Spinal cord (tissue), 10 donors: Measurements from ENCODE around the gene KLHDC10. TPM values are rescaled to one million over a fixed set of nuclear protein-coding genes. Genes with fewer than 3 reads are reported as not detected.
A peak's percentile ranks its signal among the peaks of the same experiment; 100 is the strongest.

Source experiments
- DNase-seq, 6 donors: peaks; one replicate each; pipeline versions ENCODE4 v3.0.0 to v3.0.0-alpha.2; 2013 to 2015; ENCODE audit warnings: low spot score in 6 of 6, low read depth in 4 of 6
- H3K27ac ChIP-seq: one replicate; pipeline ENCODE4 v1.5.1; 2013; ENCODE audit warnings: low read depth, low read length, control low read depth
- H3K27me3 ChIP-seq: one replicate; pipeline ENCODE4 v1.6.1; 2013; ENCODE audit warnings: low read length; ENCODE audit not compliant: control insufficient read depth, insufficient read depth
- H3K36me3 ChIP-seq: one replicate; pipeline ENCODE4 v1.6.1; 2013; ENCODE audit warnings: low read length; ENCODE audit not compliant: control insufficient read depth, insufficient read depth
- H3K4me1 ChIP-seq: one replicate; pipeline ENCODE4 v1.6.1; 2013; ENCODE audit warnings: low read length; ENCODE audit not compliant: control insufficient read depth, insufficient read depth
- H3K4me3 ChIP-seq: one replicate; pipeline ENCODE4 v1.5.1; 2013; ENCODE audit warnings: low read depth, low read length, control low read depth
- H3K9me3 ChIP-seq: one replicate; pipeline ENCODE4 v1.6.1; 2013; ENCODE audit warnings: low read length; ENCODE audit not compliant: control insufficient read depth, insufficient read depth
- WGBS: methylation state at CpG from one replicate; pipeline ENCODE4 v1.1.5; 2013; ENCODE audit warnings: missing lambda C conversion rate; ENCODE audit not compliant: insufficient coverage; 5-methylcytosine and 5-hydroxymethylcytosine counted together
- polyA plus RNA-seq, 2 donors: library from polyadenylated mRNA; unstranded; fragments of 120-200 nt; gene quantifications; one replicate each; pipeline ENCODE4 v1.2.1, GENCODE V29; 2013; ENCODE audit not compliant: insufficient read length in 2 of 2
- total RNA-seq, 2 donors: library from RNA; depleted of rRNA in 1 of 2; stranded (reverse); fragments of 120-200 nt in 1 of 2; fragments of >200 nt in 1 of 2; gene quantifications; one replicate each; pipeline versions ENCODE4 v1.2.3 to v1.2.4, GENCODE V29; 2013 to 2014
- donor health status: healthy.

The KLHDC10 gene
- total and polyA plus RNA-seq, 4 donors: 40.8 to 77.3 (median 45.0) TPM

DNA sequence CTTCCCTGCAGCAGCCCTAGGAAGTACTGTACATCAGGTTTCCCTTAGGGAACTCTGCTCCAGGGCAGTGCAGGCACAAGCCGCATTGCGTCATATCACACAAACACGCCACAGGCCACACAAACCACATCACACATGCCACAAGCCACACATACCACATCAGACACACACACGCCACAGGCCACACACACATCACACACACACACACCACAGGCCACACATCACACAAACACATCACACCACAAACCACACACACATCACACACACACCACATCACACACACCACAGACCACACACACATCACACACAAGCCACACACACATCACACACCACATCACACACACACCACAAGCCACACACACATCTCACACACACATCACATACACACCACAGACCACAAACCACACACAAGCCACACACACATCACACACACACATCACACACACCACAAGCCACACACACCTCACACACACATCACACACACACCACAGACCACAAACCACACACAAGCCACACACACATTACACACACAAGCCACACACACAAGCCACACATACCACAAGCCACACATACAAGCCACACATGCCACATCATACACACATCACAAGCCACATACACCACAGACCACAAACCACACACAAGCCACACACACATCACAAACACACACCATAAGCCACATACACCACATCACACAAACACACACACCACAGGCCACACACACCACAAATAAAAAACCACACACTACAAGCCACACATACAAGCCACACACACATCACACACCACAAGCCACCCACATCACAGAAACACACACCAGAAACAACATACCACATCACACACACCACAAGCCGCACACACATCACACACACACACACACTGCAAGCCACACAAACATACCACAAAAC lies 81.5 kb downstream of the KLHDC10 start:
- Histone ChIP-seq H3K4me3 (no peak overlapping the region), H3K27ac (no peak overlapping the region), H3K27me3 (no peaks in the 10 kb centered on the region), H3K36me3 (peaks cover 4% of the 10 kb centered on the region), H3K9me3 (peaks cover 3% of the 10 kb centered on the region), H3K4me1 (peaks cover 34% of the 10 kb centered on the region)
- WGBS: 95% methylated on average over 5 of the region's 5 CpGs
- DNase-seq: no peak

- no peaks in the 10 kb centered on the region for H3K27me3 ChIP-seq
Observed at GRCh38 chr7:130152493-130153210, 82.3 kb downstream of the KLHDC10 start.

GRCh38 chr7:130153211-130153908 lies 83.0 kb downstream of the KLHDC10 start:
- H3K9me3 ChIP-seq: peaks cover 3% of the 10 kb centered on the region
- H3K27ac ChIP-seq: peak overlapping the region; percentile 25
- no peak overlapping the region for H3K4me3 ChIP-seq
- peaks cover 4% of the 10 kb centered on the region for H3K36me3 ChIP-seq
- no peak for DNase-seq
- WGBS: 61% methylated on average over 17 of the region's 29 CpGs
- no peaks in the 10 kb centered on the region for H3K27me3 ChIP-seq
- H3K4me1 ChIP-seq: peaks cover 33% of the 10 kb centered on the region

More at GRCh38 chr7:130152493-130153210, 82.3 kb downstream of the KLHDC10 start:
- Histone ChIP-seq H3K36me3 (peaks cover 4% of the 10 kb centered on the region), H3K4me3 (no peak overlapping the region), H3K27ac (peak overlapping the region; percentile 25), H3K4me1 (peaks cover 34% of the 10 kb centered on the region), H3K9me3 (peaks cover 3% of the 10 kb centered on the region)
- DNase-seq: no peak
- WGBS: 69% methylated on average over 17 of the region's 17 CpGs

DNA sequence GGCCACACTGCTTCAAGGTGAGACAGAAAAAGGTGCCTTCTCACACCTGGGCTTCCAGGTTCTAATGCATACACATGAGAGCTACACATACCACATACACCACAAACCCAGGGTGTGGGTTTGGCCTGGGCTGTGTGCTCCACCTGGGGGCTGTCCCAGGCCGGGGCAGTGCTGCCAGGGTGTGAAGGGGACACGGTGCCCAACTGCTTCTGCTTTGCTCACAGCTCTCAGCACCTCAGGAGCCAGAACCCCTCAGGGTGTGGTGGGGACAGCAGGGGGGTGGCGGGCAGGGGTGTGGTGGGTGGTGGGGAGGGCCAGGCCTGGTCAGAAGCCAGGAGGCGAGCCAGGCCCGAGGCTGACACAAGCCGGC lies 83.8 kb downstream of the KLHDC10 start:
- H3K4me3 ChIP-seq: no peak overlapping the region
- H3K9me3 ChIP-seq: peaks cover 3% of the 10 kb centered on the region
- peaks cover 4% of the 10 kb centered on the region for H3K36me3 ChIP-seq
- WGBS: 23% methylated on average over 4 of the region's 6 CpGs
- peaks cover 32% of the 10 kb centered on the region for H3K4me1 ChIP-seq
- no peak for DNase-seq
- no peak overlapping the region for H3K27ac ChIP-seq
- H3K27me3 ChIP-seq: no peaks in the 10 kb centered on the region

- Histone ChIP-seq H3K27ac (peak overlapping the region; percentile 10), H3K27me3 (no peaks in the 10 kb centered on the region), H3K4me3 (no peak overlapping the region), H3K4me1 (peaks cover 27% of the 10 kb centered on the region), H3K36me3 (peaks cover under 1% of the 10 kb centered on the region), H3K9me3 (peaks cover 3% of the 10 kb centered on the region)
- peak in 2 of 6 donors; percentile 72 to 79 for DNase-seq
- 48% methylated on average over 31 of the region's 31 CpGs for WGBS
Observed at GRCh38 chr7:130154501-130155317, 84.4 kb downstream of the KLHDC10 start.

- WGBS: 96% methylated on average over 5 of the region's 7 CpGs
- no peak for DNase-seq
- Histone ChIP-seq H3K27ac (no peak overlapping the region), H3K4me3 (no peak overlapping the region), H3K9me3 (peaks cover 3% of the 10 kb centered on the region), H3K4me1 (peaks cover 26% of the 10 kb centered on the region), H3K27me3 (no peaks in the 10 kb centered on the region), H3K36me3 (no peaks in the 10 kb centered on the region)
Observed at GRCh38 chr7:130156140-130156539, 85.8 kb downstream of the KLHDC10 start.

DNA sequence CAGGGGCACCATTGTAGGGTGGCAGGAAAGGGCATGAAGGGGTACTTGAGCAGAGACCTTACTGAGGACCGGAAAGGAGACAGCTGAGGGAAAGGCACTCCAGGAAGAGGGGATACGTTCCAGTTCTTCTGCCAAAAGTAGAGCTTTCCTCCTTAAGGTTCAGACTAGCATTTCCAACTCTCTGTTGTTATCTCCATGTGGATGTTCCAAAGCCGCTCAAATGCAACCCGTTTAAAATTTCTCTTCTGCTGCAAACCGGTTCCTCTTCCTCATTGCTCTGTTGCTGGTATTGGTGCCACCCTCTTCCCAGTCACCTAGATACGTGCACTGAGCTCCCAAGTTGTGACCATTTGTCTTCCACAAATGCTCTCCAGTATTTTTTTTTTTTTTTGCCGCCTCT lies 87.4 kb downstream of the KLHDC10 start:
- Histone ChIP-seq H3K36me3 (peaks cover 4% of the 10 kb centered on the region), H3K27me3 (no peaks in the 10 kb centered on the region), H3K4me1 (peaks cover 25% of the 10 kb centered on the region), H3K9me3 (peaks cover 3% of the 10 kb centered on the region), H3K27ac (no peak overlapping the region), H3K4me3 (no peak overlapping the region)
- DNase-seq: no peak
- WGBS: 94% methylated on average over 5 of the region's 7 CpGs

DNA sequence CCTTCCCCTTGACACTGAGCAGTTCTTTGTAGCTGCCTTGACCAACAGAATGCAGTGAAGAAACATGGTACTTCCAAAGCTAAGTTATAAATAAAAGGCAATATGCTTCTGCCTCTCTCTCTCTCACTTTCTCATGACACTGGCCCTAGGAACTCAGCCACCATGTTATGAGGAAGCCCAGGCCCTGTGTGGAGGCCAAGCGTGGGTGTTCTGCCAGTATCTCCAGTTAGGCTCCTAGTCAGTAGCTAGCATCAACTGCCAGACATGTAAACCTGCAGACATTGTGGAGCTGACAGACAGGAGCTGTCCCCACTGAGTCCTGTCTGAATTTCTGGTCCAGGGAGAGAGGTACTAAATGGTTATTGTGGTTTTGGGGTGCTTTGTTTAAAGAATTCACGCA lies 89.7 kb downstream of the KLHDC10 start:
- H3K36me3 ChIP-seq: peaks cover 4% of the 10 kb centered on the region
- DNase-seq: no peak
- H3K27me3 ChIP-seq: no peaks in the 10 kb centered on the region
- H3K4me3 ChIP-seq: no peak overlapping the region
- H3K4me1 ChIP-seq: peaks cover 2% of the 10 kb centered on the region
- WGBS: 94% methylated on average over 2 of the region's 2 CpGs
- peak overlapping the region; percentile 15 for H3K27ac ChIP-seq
- H3K9me3 ChIP-seq: peaks cover 3% of the 10 kb centered on the region

DNA sequence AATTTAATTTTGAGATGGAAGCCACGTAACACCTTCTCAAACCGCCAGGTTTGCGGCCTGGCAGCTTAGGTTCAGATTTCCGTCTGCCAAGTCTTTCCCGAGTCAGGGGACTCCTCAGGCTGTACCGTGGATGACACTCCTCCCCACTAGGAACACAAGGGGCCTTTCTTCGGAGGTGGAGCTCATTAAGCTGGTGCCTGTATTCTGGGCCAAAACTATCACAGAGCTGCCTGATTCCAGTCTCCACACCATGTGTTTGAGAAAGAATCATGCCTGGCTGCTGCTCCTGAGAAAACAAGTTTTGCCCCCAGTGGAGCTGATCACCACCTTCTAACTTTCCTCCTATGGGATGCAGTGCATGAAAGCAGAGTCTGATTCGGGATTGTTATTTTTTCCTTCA lies 90.1 kb downstream of the KLHDC10 start:
- H3K27ac ChIP-seq: peak overlapping the region; percentile 15
- no peak overlapping the region for H3K4me3 ChIP-seq
- no peaks in the 10 kb centered on the region for H3K4me1 ChIP-seq
- peaks cover 3% of the 10 kb centered on the region for H3K9me3 ChIP-seq
- WGBS: 82% methylated on average over 6 of the region's 8 CpGs
- H3K36me3 ChIP-seq: peaks cover 4% of the 10 kb centered on the region
- DNase-seq: peak in 2 of 6 donors; percentile 20 to 35
- no peaks in the 10 kb centered on the region for H3K27me3 ChIP-seq
